Breast epithelium (tissue), 3 donors: ENCODE measurements around the gene RNASEH1.

Experiments
- POLR2A ChIP-seq: fragments of 450-650 bp; IDR thresholded peaks from one replicate; pipeline ENCODE4 v1.6.1; 2016; ENCODE audit warnings: antibody characterized with exemption, mild to moderate bottlenecking, moderate library complexity
- TF ChIP-seq, protein P1 (sequence below), 3 donors: fragments of 450-650 bp; IDR thresholded peaks; one replicate each; pipeline ENCODE4 v1.5.1; 2016 to 2017; ENCODE audit warnings: antibody characterized with exemption in 3 of 3, mild to moderate bottlenecking in 3 of 3, moderate library complexity in 3 of 3

DNA sequence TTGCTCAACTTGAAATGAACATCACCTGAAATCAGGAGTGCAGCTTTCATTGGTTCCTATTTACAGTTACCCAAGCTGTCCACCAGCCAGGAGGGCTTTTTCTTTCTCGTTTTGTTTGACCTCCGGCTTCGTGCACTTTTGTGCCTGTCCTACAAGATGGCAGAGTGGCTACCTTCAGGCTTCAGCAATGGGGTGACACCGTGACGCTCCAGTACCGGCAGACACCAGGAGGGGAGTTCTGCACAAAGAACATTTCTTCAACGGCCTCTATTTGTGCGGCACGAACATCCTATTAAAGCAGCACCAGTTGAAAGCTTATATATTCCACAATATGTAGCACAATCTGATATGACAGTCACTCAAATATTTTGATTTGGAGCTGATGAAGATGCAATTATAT is 18.3 kb downstream of the RNASEH1 start:
- TF ChIP-seq, protein P1, sequence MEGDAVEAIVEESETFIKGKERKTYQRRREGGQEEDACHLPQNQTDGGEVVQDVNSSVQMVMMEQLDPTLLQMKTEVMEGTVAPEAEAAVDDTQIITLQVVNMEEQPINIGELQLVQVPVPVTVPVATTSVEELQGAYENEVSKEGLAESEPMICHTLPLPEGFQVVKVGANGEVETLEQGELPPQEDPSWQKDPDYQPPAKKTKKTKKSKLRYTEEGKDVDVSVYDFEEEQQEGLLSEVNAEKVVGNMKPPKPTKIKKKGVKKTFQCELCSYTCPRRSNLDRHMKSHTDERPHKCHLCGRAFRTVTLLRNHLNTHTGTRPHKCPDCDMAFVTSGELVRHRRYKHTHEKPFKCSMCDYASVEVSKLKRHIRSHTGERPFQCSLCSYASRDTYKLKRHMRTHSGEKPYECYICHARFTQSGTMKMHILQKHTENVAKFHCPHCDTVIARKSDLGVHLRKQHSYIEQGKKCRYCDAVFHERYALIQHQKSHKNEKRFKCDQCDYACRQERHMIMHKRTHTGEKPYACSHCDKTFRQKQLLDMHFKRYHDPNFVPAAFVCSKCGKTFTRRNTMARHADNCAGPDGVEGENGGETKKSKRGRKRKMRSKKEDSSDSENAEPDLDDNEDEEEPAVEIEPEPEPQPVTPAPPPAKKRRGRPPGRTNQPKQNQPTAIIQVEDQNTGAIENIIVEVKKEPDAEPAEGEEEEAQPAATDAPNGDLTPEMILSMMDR (IDR thresholded peaks at IDR 0.05) = no peak
- no peak for TF ChIP-seq POLR2A
